HepG2 (cell line): Measurements from ENCODE around the gene ARHGAP31. TPM values are rescaled to one million over a fixed set of nuclear protein-coding genes. Genes with fewer than 3 reads are reported as not detected.

Source experiments
- ATAC-seq: fragments of 200-7000 bp; cut with Tn5 transposase; 3 replicates; pipeline ENCODE4 v1.9.1; 2020; ENCODE audit warnings: mild to moderate bottlenecking, moderate library complexity
- BruUV-seq: library from RNA; stranded (reverse); fragments of 400-500 nt; replicated peaks from 2 replicates; lab custom pipeline; 2021; lab: Mats Ljungman, UMichigan
- CTCF ChIA-PET: fragments of 300-600 bp; formaldehyde crosslinking; extraction: SDS; loops from one replicate; lab custom pipeline; 2021; ENCODE audit warnings: low total read pairs, inconsistent platforms, low intra/inter-chr PET ratio; lab: Yijun Ruan, JAX
- POLR2A ChIA-PET: fragments of 350-600 bp; sonication (Branson Sonifier 250); formaldehyde crosslinking; loops from one replicate; lab custom pipeline; 2020; ENCODE audit warnings: antibody characterized with exemption, inconsistent platforms; lab: Yijun Ruan, JAX
- DNase-seq: peaks from one replicate; pipeline ENCODE4 v3.0.0-alpha.2; 2015; ENCODE audit warnings: low spot score
- FAIRE-seq: peaks from 3 replicates; lab custom pipeline; 2011; peaks lifted over from hg19 to GRCh38; lab: Jason Lieb, UNC
- H2AFZ ChIP-seq: one replicate; pipeline ENCODE4 v1.6.1; 2011; ENCODE audit warnings: low read length, inconsistent platforms
- H3K27ac ChIP-seq: fragments of 300-600 bp; 3 replicates; pipeline ENCODE4 v1.8.0; 2011; ENCODE audit warnings: mixed run types, mild to moderate bottlenecking, mixed read lengths, low read length, inconsistent platforms; ENCODE audit not compliant: insufficient read depth; ENCODE audit errors: extremely low read length
- H3K27me3 ChIP-seq, 2 experiments: fragments of 200-600 bp in 1 of 2; 2 replicates in 1 of 2; 3 replicates in 1 of 2; pipeline versions ENCODE4 v1.6.0 to v1.8.0; 2011; ENCODE audit warnings: low read length in 2 of 2, mild to moderate bottlenecking in 2 of 2, moderate library complexity in 2 of 2, inconsistent platforms in 1 of 2; ENCODE audit not compliant: insufficient read depth in 2 of 2, control insufficient read depth in 1 of 2
- H3K36me3 ChIP-seq, 2 experiments: fragments of 200-600 bp in 1 of 2; replicated peaks in 1 of 2; 2 replicates in 1 of 2; 3 replicates in 1 of 2; pipeline versions ENCODE4 v1.5.1 to v1.8.0; 2011; ENCODE audit warnings: low read length in 2 of 2, inconsistent platforms in 1 of 2; ENCODE audit not compliant: insufficient read depth in 2 of 2, control insufficient read depth in 1 of 2
- H3K4me1 ChIP-seq: 2 replicates; pipeline ENCODE4 v1.5.1; 2012; ENCODE audit warnings: low read length, inconsistent platforms; ENCODE audit not compliant: insufficient read depth
- H3K4me2 ChIP-seq: 2 replicates; pipeline ENCODE4 v1.6.0; 2011; ENCODE audit warnings: low read depth, low read length, inconsistent platforms
- H3K4me3 ChIP-seq, 3 experiments: fragments of 200-600 bp in 1 of 3; sonication (generic), shearing (Covaris generic) in 1 of 3; replicated peaks in 1 of 3; 2 replicates each; pipeline ENCODE4 v1.5.1; 2011 to 2016; ENCODE audit warnings: low read length in 3 of 3, inconsistent platforms in 2 of 3, low read depth in 2 of 3, mild to moderate bottlenecking in 2 of 3, control low read depth in 1 of 3, mixed read lengths in 1 of 3; ENCODE audit not compliant: insufficient read depth in 1 of 3
- H3K79me2 ChIP-seq: one replicate; pipeline ENCODE4 v1.6.1; 2011; ENCODE audit warnings: low read length, inconsistent platforms; ENCODE audit not compliant: insufficient read depth
- H3K9ac ChIP-seq: 2 replicates; pipeline ENCODE4 v1.6.0; 2011; ENCODE audit warnings: mild to moderate bottlenecking, low read depth, low read length, inconsistent platforms; ENCODE audit not compliant: insufficient read depth
- H3K9me3 ChIP-seq: 2 replicates; pipeline ENCODE4 v1.5.1; 2012; ENCODE audit warnings: mild to moderate bottlenecking, low read length
- H4K20me1 ChIP-seq: 2 replicates; pipeline ENCODE4 v1.6.0; 2011; ENCODE audit warnings: inconsistent platforms, mild to moderate bottlenecking, low read length, moderate library complexity; ENCODE audit not compliant: insufficient read depth
- EEA1 ChIP-seq: sonication (generic); formaldehyde crosslinking; IDR thresholded peaks from 2 replicates; pipeline ENCODE4 v1.5.1; 2020; ENCODE audit warnings: mild to moderate bottlenecking, missing genetic modification reagents, borderline replicate concordance
- ELF3 ChIP-seq: IDR thresholded peaks from 2 replicates; pipeline ENCODE4 v1.6.1; 2016; ENCODE audit warnings: missing genetic modification reagents, missing compliant biosample characterization
- GABPB1 ChIP-seq: IDR thresholded peaks from 2 replicates; pipeline ENCODE4 v1.6.1; 2016; ENCODE audit warnings: mild to moderate bottlenecking, missing genetic modification reagents, moderate library complexity, missing compliant biosample characterization
- KLF15 ChIP-seq: sonication (generic); formaldehyde crosslinking; IDR thresholded peaks from 2 replicates; pipeline ENCODE4 v1.8.1; 2023; ENCODE audit warnings: borderline replicate concordance, mild to moderate bottlenecking, inconsistent platforms, missing genetic modification reagents, mixed read lengths
- NAIF1 ChIP-seq: sonication (generic); formaldehyde crosslinking; IDR thresholded peaks from 2 replicates; pipeline ENCODE4 v1.5.0; 2020; ENCODE audit warnings: mild to moderate bottlenecking, missing genetic modification reagents, borderline replicate concordance
- NRL ChIP-seq: sonication (generic); formaldehyde crosslinking; IDR thresholded peaks from 2 replicates; pipeline ENCODE4 v1.5.0; 2020; ENCODE audit warnings: missing genetic modification reagents, mild to moderate bottlenecking, moderate library complexity, borderline replicate concordance
- RNF2 ChIP-seq: fragments of 450-650 bp; conservative IDR thresholded peaks from 2 replicates; pipeline ENCODE4 v1.6.1; 2016; ENCODE audit warnings: low read depth
- STAT5B ChIP-seq: sonication (generic); formaldehyde crosslinking; IDR thresholded peaks from 2 replicates; pipeline ENCODE4 v1.4.0; 2020; ENCODE audit warnings: missing genetic modification reagents
- TCF7 ChIP-seq: sonication (generic); IDR thresholded peaks from 2 replicates; pipeline ENCODE4 v1.6.1; 2016; ENCODE audit warnings: antibody characterized with exemption, low read depth
- ZNF468 ChIP-seq: sonication (generic); formaldehyde crosslinking; IDR thresholded peaks from 2 replicates; pipeline ENCODE4 v1.8.0; 2022; ENCODE audit warnings: mild to moderate bottlenecking, moderate library complexity, missing genetic modification reagents
- ZNF547 ChIP-seq: sonication (generic); formaldehyde crosslinking; IDR thresholded peaks from 2 replicates; pipeline ENCODE4 v1.5.1; 2020; ENCODE audit warnings: mild to moderate bottlenecking, missing genetic modification reagents
- ZNF558 ChIP-seq: sonication (generic); formaldehyde crosslinking; IDR thresholded peaks from 2 replicates; pipeline ENCODE4 v1.9.0; 2022; ENCODE audit warnings: mild to moderate bottlenecking, missing genetic modification reagents, borderline replicate concordance
- WGBS: methylation state at CpG from one replicate; pipeline ENCODE4 v1.1.6; 2017; ENCODE audit warnings: low lambda C conversion rate; 5-methylcytosine and 5-hydroxymethylcytosine counted together
- in situ Hi-C: cut with HindIII; loops from 2 replicates; pipeline ENCODE4 v1.10.0; 2017; ENCODE audit warnings: low pct_unique_long_range_greater_than_20kb; ENCODE audit not compliant: extremely low pct_ligation_motif_present
- intact Hi-C: fragments of 100-400 bp; cut with micrococcal nuclease; formaldehyde crosslinking; loops from one replicate; pipeline ENCODE4 v1.10.0; 2022; ENCODE audit not compliant: unreplicated experiment
- polyA plus RNA-seq, 8 experiments: library from polyadenylated mRNA; depleted of rRNA in 3 of 8; stranded (reverse) in 7 of 8; unstranded in 1 of 8; fragments of >200 nt; fragmentation: Illumina TruSeq in 4 of 8; extraction: Trizol in 4 of 8; gene quantifications; 2 replicates each; pipeline versions ENCODE4 v1.2.1 to v1.2.3, GENCODE V29; 2011 to 2016; ENCODE audit warnings: low read depth in 4 of 8, missing spikeins in 1 of 8, mixed read lengths in 1 of 8; ENCODE audit not compliant: insufficient read depth in 1 of 8
- total RNA-seq, 5 experiments: library from RNA; depleted of rRNA; stranded (reverse); fragments of >200 nt; fragmentation: Illumina TruSeq; extraction: Trizol; gene quantifications; 2 replicates each; pipeline ENCODE4 v1.2.3, GENCODE V29; 2016; ENCODE audit warnings: low read depth in 1 of 5

ARHGAP31 gene
- total and polyA plus RNA-seq, 2 of the 13 experiments (the other 11 are each of a cell fraction or from before 2014, with no cell fraction given), result not detected

- H3K9ac ChIP-seq, result no peak overlapping the region
- H3K9me3 ChIP-seq, result no peaks in the 10 kb centered on the region
- intact Hi-C loops, result no loop called here
- in situ Hi-C loops, result no loop called here
- no peaks in the 10 kb centered on the region for H3K79me2 ChIP-seq
- H3K4me2 ChIP-seq, result no peak overlapping the region
- H3K27ac ChIP-seq, result no peak overlapping the region
- CTCF ChIA-PET, result no interaction called here
- TF ChIP-seq EEA1 (CRISPR knock-in tag) (no peak), TCF7 (no peak), KLF15 (CRISPR knock-in tag) (no peak), STAT5B (CRISPR knock-in tag) (no peak), RNF2 (no peak), ZNF468 (CRISPR knock-in tag) (no peak), ELF3 (CRISPR knock-in tag) (no peak), ZNF558 (no peak), NRL (CRISPR knock-in tag) (no peak), GABPB1 (no peak), NAIF1 (CRISPR knock-in tag) (no peak), ZNF547 (CRISPR knock-in tag) (no peak)
- H3K27me3 ChIP-seq, result peaks cover 2 to 52% of the 10 kb centered on the region in 2 experiments; a peak in 4 of 5 replicates
- DNase-seq, result no peak
- no peak for ATAC-seq
- no peaks in the 10 kb centered on the region for H4K20me1 ChIP-seq
- no TSS peak for BruUV-seq
- FAIRE-seq, result no peak
- H3K4me1 ChIP-seq, result peaks cover 24% of the 10 kb centered on the region
- H2AFZ ChIP-seq, result no peak overlapping the region
- POLR2A ChIA-PET, result no interaction called here
- no peak overlapping the region for H3K4me3 ChIP-seq
- no peaks in the 10 kb centered on the region for H3K36me3 ChIP-seq
- 13% methylated on average over 8 of the region's 8 CpGs for WGBS
Measured at GRCh38 chr3:119295816-119296726, 1.9 kb downstream of the ARHGAP31 start.
